GM12878 (cell line): Measurements from ENCODE around the gene SUGCT. TPM values are rescaled to one million over a fixed set of nuclear protein-coding genes. Genes with fewer than 3 reads are reported as not detected.

Source experiments
- ATAC-seq: fragments of 200-7000 bp; cut with Tn5 transposase; 3 replicates; pipeline ENCODE4 v1.9.1; 2020; ENCODE audit warnings: mild to moderate bottlenecking, moderate library complexity
- BruUV-seq: library from RNA; stranded (reverse); fragments of 400-500 nt; replicated peaks from 2 replicates; lab custom pipeline; 2021; lab: Mats Ljungman, UMichigan
- CTCF ChIA-PET: fragments of 300-600 bp; sonication (Branson Sonifier 250); formaldehyde crosslinking; extraction: SDS; loops from one replicate; lab custom pipeline; 2021; ENCODE audit warnings: inconsistent platforms; lab: Yijun Ruan, JAX
- POLR2A ChIA-PET: fragments of 350-600 bp; formaldehyde crosslinking; extraction: SDS; loops from one replicate; lab custom pipeline; 2021; ENCODE audit warnings: inconsistent platforms; lab: Charles Lee
- RAD21 ChIA-PET: fragments of 300-600 bp; sonication (Branson Sonifier 250); formaldehyde crosslinking; loops from one replicate; lab custom pipeline; 2023; ENCODE audit warnings: antibody characterized with exemption; ENCODE audit not compliant: unreplicated experiment; lab: Charles Lee
- SMC1A ChIA-PET: fragments of 300-600 bp; sonication (Branson Sonifier 250); formaldehyde crosslinking; loops from one replicate; lab custom pipeline; 2023; ENCODE audit not compliant: unreplicated experiment, uncharacterized antibody; lab: Charles Lee
- DNase-seq: peaks from one replicate; pipeline ENCODE4 v3.0.0-alpha.2; 2011; ENCODE audit warnings: low read depth, low spot score
- FAIRE-seq: peaks from 3 replicates; lab custom pipeline; 2011; peaks lifted over from hg19 to GRCh38; lab: Jason Lieb, UNC
- H2AFZ ChIP-seq: 2 replicates; pipeline ENCODE4 v1.6.0; 2011; ENCODE audit warnings: low read depth, low read length, control low read depth; ENCODE audit not compliant: control insufficient read depth
- H3K27ac ChIP-seq: 2 replicates; pipeline ENCODE4 v1.5.1; 2011; ENCODE audit warnings: control low read depth; ENCODE audit not compliant: control insufficient read depth, insufficient read depth
- H3K27me3 ChIP-seq, 2 experiments: replicated peaks in 1 of 2; 2 replicates each; pipeline versions ENCODE4 v1.6.0 to v1.6.1; 2011; ENCODE audit warnings: low read length in 1 of 2; ENCODE audit not compliant: control insufficient read depth in 2 of 2, insufficient read depth in 2 of 2
- H3K36me3 ChIP-seq, 2 experiments: 2 replicates each; pipeline ENCODE4 v1.5.1; 2011; ENCODE audit warnings: low read length in 1 of 2; ENCODE audit not compliant: control insufficient read depth in 2 of 2, insufficient read depth in 2 of 2
- H3K4me1 ChIP-seq: 2 replicates; pipeline ENCODE4 v1.6.1; 2011; ENCODE audit warnings: mild to moderate bottlenecking, low read length, moderate library complexity, mixed read lengths; ENCODE audit not compliant: control insufficient read depth, insufficient read depth
- H3K4me2 ChIP-seq: 2 replicates; pipeline ENCODE4 v1.6.0; 2011; ENCODE audit warnings: control low read depth; ENCODE audit not compliant: control insufficient read depth, insufficient read depth
- H3K4me3 ChIP-seq: fragments of 200-600 bp; sonication (generic); 2 replicates; pipeline ENCODE4 v1.5.1; 2016
- H3K79me2 ChIP-seq: 2 replicates; pipeline ENCODE4 v1.6.0; 2011; ENCODE audit warnings: low read length; ENCODE audit not compliant: control insufficient read depth, insufficient read depth
- H3K9ac ChIP-seq: 2 replicates; pipeline ENCODE4 v1.8.0; 2011; ENCODE audit warnings: low read length, control low read depth, mixed read lengths; ENCODE audit not compliant: control insufficient read depth, insufficient read depth
- H3K9me3 ChIP-seq: replicated peaks from 3 replicates; pipeline ENCODE4 v1.5.1; 2011; ENCODE audit warnings: mild to moderate bottlenecking, low read length; ENCODE audit not compliant: control insufficient read depth, insufficient read depth
- H4K20me1 ChIP-seq: 2 replicates; pipeline ENCODE4 v1.6.0; 2011; ENCODE audit not compliant: control insufficient read depth, insufficient read depth
- BACH1 ChIP-seq: fragments of 450-650 bp; IDR thresholded peaks from 2 replicates; pipeline ENCODE4 v1.6.1; 2017; ENCODE audit warnings: mild to moderate bottlenecking, borderline replicate concordance
- EED ChIP-seq: sonication (generic); IDR thresholded peaks from 2 replicates; pipeline ENCODE4 v1.6.1; 2016; ENCODE audit warnings: antibody characterized with exemption, low read depth
- GABPA ChIP-seq: IDR thresholded peaks from 2 replicates; pipeline ENCODE4 v1.6.1; 2014; ENCODE audit warnings: antibody characterized with exemption, low read depth, mild to moderate bottlenecking, inconsistent platforms
- MTA3 ChIP-seq: IDR thresholded peaks from 2 replicates; pipeline ENCODE4 v1.6.1; 2012; ENCODE audit warnings: low read length, inconsistent platforms, borderline replicate concordance
- NFIC ChIP-seq: IDR thresholded peaks from 2 replicates; pipeline ENCODE4 v1.6.1; 2012; ENCODE audit warnings: low read depth, mild to moderate bottlenecking, inconsistent platforms, low read length, moderate library complexity
- NFYB ChIP-seq: IDR thresholded peaks from 2 replicates; pipeline ENCODE4 v1.6.1; 2011; ENCODE audit warnings: low read depth, mild to moderate bottlenecking, low read length, improper control_type of control experiment, moderate library complexity; ENCODE audit not compliant: insufficient read depth
- SPI1 ChIP-seq: IDR thresholded peaks from 2 replicates; pipeline ENCODE4 v1.6.1; 2011; ENCODE audit warnings: low read depth, mild to moderate bottlenecking, low read length, moderate library complexity, borderline replicate concordance; ENCODE audit not compliant: insufficient read depth
- STAT1 ChIP-seq: fragments of 450-650 bp; conservative IDR thresholded peaks from 2 replicates; pipeline ENCODE4 v1.6.1; 2014; ENCODE audit warnings: antibody characterized with exemption, mild to moderate bottlenecking
- ZNF687 ChIP-seq: fragments of 450-650 bp; IDR thresholded peaks from 2 replicates; pipeline ENCODE4 v1.6.1; 2017; ENCODE audit warnings: mild to moderate bottlenecking, moderate library complexity
- WGBS: methylation state at CpG from one replicate; pipeline ENCODE4 v1.1.6; 2016; ENCODE audit warnings: low lambda C conversion rate; ENCODE audit not compliant: insufficient replicate concordance, insufficient coverage; ENCODE audit errors: missing lambda C conversion rate; 5-methylcytosine and 5-hydroxymethylcytosine counted together
- in situ Hi-C: fragments of 300-500 bp; cut with MboI; formaldehyde crosslinking; loops from 9 replicates; pipeline ENCODE4 v1.14.3; 2018; ENCODE audit warnings: mixed read lengths
- intact Hi-C: fragments of 100-400 bp; cut with micrococcal nuclease; formaldehyde crosslinking; loops from one replicate; pipeline ENCODE4 v1.14.2; 2022; ENCODE audit not compliant: unreplicated experiment
- polyA plus RNA-seq, 11 experiments: library from polyadenylated mRNA; depleted of rRNA in 4 of 11; unstranded in 6 of 11; stranded (reverse) in 5 of 11; fragments of >200 nt; fragmentation: Nextera tagmentation in 4 of 11; fragmentation: Illumina TruSeq in 1 of 11; extraction: Ambion mirVana in 4 of 11; extraction: Trizol in 1 of 11; gene quantifications; 1 replicate in 1 of 11; 2 replicates in 10 of 11; pipeline versions ENCODE4 v1.2.1 to v1.2.3, GENCODE V29; 2011 to 2016; ENCODE audit warnings: inconsistent platforms in 2 of 11, missing spikeins in 2 of 11, low read depth in 1 of 11
- total RNA-seq, 4 experiments: library from RNA; depleted of rRNA in 3 of 4; stranded (reverse); fragments of >200 nt in 3 of 4; fragmentation: Illumina TruSeq in 1 of 4; extraction: Trizol in 1 of 4; gene quantifications; 2 replicates each; pipeline versions ENCODE4 v1.2.1 to v1.2.3, GENCODE V29; 2013 to 2021
- TF ChIP-seq, protein P1 (sequence below): fragments of 150-350 bp; IDR thresholded peaks from 2 replicates; pipeline ENCODE4 v1.6.1; 2016; ENCODE audit warnings: low read depth, low read length

Gene SUGCT
- total and polyA plus RNA-seq, 10 of the 15 experiments (the other 5 are each of a cell fraction or from before 2014, with no cell fraction given) = 0.08 to 1.2 (median 0.67) TPM; not detected in 1

- no peak for ATAC-seq
- Histone ChIP-seq H2AFZ (no peak overlapping the region), H3K9ac (no peak overlapping the region), H3K4me2 (no peak overlapping the region), H4K20me1 (no peaks in the 10 kb centered on the region), H3K4me3 (no peak overlapping the region), H3K36me3 (no peaks in the 10 kb centered on the region), H3K4me1 (no peaks in the 10 kb centered on the region), H3K27ac (no peak overlapping the region), H3K27me3 (no peaks in the 10 kb centered on the region), H3K79me2 (no peaks in the 10 kb centered on the region), H3K9me3 (no peaks in the 10 kb centered on the region)
- intact Hi-C loops (no loop called here), in situ Hi-C loops (no loop called here)
- ChIA-PET RAD21 (no interaction called here), CTCF (no interaction called here), POLR2A (no interaction called here), SMC1A (interaction anchor here (0.8 kb wide), 1 partner anchor 44 kb away, joined by 3 read pairs; no protein-coding TSS in a partner anchor)
- no peak for DNase-seq
- FAIRE-seq = no peak
- TF ChIP-seq STAT1 = no peak
- TF ChIP-seq, protein P1, sequence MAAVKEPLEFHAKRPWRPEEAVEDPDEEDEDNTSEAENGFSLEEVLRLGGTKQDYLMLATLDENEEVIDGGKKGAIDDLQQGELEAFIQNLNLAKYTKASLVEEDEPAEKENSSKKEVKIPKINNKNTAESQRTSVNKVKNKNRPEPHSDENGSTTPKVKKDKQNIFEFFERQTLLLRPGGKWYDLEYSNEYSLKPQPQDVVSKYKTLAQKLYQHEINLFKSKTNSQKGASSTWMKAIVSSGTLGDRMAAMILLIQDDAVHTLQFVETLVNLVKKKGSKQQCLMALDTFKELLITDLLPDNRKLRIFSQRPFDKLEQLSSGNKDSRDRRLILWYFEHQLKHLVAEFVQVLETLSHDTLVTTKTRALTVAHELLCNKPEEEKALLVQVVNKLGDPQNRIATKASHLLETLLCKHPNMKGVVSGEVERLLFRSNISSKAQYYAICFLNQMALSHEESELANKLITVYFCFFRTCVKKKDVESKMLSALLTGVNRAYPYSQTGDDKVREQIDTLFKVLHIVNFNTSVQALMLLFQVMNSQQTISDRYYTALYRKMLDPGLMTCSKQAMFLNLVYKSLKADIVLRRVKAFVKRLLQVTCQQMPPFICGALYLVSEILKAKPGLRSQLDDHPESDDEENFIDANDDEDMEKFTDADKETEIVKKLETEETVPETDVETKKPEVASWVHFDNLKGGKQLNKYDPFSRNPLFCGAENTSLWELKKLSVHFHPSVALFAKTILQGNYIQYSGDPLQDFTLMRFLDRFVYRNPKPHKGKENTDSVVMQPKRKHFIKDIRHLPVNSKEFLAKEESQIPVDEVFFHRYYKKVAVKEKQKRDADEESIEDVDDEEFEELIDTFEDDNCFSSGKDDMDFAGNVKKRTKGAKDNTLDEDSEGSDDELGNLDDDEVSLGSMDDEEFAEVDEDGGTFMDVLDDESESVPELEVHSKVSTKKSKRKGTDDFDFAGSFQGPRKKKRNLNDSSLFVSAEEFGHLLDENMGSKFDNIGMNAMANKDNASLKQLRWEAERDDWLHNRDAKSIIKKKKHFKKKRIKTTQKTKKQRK = no peak
- TF ChIP-seq SPI1 = no peak
- no peak for TF ChIP-seq BACH1
- TF ChIP-seq NFYB = no peak
- no peak for TF ChIP-seq MTA3
- no peak for TF ChIP-seq ZNF687
- no peak for TF ChIP-seq EED
- no peak for TF ChIP-seq GABPA
- TF ChIP-seq NFIC = no peak
- WGBS = 65% methylated on average over 4 of the region's 4 CpGs
- no TSS peak for BruUV-seq
These were observed 237.1 kb downstream of the SUGCT start for GRCh38 chr7:40371806-40372440.
